ENCODE results near the gene TXNIP. TPM values are rescaled to one million over a fixed set of nuclear protein-coding genes. Genes with fewer than 3 reads are reported as not detected.
A peak's percentile ranks its signal among the peaks of the same experiment; 100 is the strongest.

Gene TXNIP, protein sequence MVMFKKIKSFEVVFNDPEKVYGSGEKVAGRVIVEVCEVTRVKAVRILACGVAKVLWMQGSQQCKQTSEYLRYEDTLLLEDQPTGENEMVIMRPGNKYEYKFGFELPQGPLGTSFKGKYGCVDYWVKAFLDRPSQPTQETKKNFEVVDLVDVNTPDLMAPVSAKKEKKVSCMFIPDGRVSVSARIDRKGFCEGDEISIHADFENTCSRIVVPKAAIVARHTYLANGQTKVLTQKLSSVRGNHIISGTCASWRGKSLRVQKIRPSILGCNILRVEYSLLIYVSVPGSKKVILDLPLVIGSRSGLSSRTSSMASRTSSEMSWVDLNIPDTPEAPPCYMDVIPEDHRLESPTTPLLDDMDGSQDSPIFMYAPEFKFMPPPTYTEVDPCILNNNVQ
- 1,000 to 10,000 TPM in 4 of 9 donors, 100 to 1,000 TPM in 5; 202 to 2,069 (median 820) TPM for total RNA-seq
- polyA plus RNA-seq: 100 to 1,000 TPM; 231 to 486 (median 342) TPM
- long read RNA-seq, donor 1, transcript TXNIP-204 (8 exons, 2,926 nt): major isoform, 28 of 49 reads
- long read RNA-seq, donor 1, partial matches to known transcripts: 19 of 49 reads
- long read RNA-seq, donor 1, other reads (novel, unspliced or antisense): 0 of 49 reads
- long read RNA-seq, donor 2, transcript TXNIP-204 (8 exons, 2,926 nt): major isoform, 20 of 32 reads
- long read RNA-seq, donor 2, partial matches to known transcripts: 10 of 32 reads
- long read RNA-seq, donor 2, other reads (novel, unspliced or antisense): 0 of 32 reads
- long read RNA-seq, donor 3, transcript TXNIP-204 (8 exons, 2,926 nt): major isoform, 27 of 40 reads
- long read RNA-seq, donor 3, partial matches to known transcripts: 12 of 40 reads
- long read RNA-seq, donor 3, other reads (novel, unspliced or antisense): 0 of 40 reads
- long read RNA-seq, donor 4, transcript TXNIP-202 (2 exons, 509 nt): minor isoform, 6 of 229 reads
- long read RNA-seq, donor 4, transcript TXNIP-204 (8 exons, 2,926 nt): major isoform, 148 of 229 reads
- long read RNA-seq, donor 4, partial matches to known transcripts: 55 of 229 reads
- long read RNA-seq, donor 4, other reads (novel, unspliced or antisense): 17 of 229 reads
- long read RNA-seq, donor 5, transcript TXNIP-204 (8 exons, 2,926 nt): major isoform, 806 of 849 reads
- long read RNA-seq, donor 5, transcript TXNIP-202 (2 exons, 509 nt): minor isoform, 7 of 849 reads
- long read RNA-seq, donor 5, partial matches to known transcripts: 31 of 849 reads
- long read RNA-seq, donor 5, other reads (novel, unspliced or antisense): 2 of 849 reads
- long read RNA-seq, donor 6, transcript TXNIP-204 (8 exons, 2,926 nt): major isoform, 191 of 303 reads
- long read RNA-seq, donor 6, transcript TXNIP-202 (2 exons, 509 nt): minor isoform, 5 of 303 reads
- long read RNA-seq, donor 6, partial matches to known transcripts: 70 of 303 reads
- long read RNA-seq, donor 6, other reads (novel, unspliced or antisense): 33 of 303 reads
- long read RNA-seq, donor 7, transcript TXNIP-204 (8 exons, 2,926 nt): major isoform, 10 of 15 reads
- long read RNA-seq, donor 7, partial matches to known transcripts: 0 of 15 reads
- long read RNA-seq, donor 7, other reads (novel, unspliced or antisense): 0 of 15 reads
- long read RNA-seq, donor 8, transcript TXNIP-204 (8 exons, 2,926 nt): major isoform, 60 of 88 reads
- long read RNA-seq, donor 8, partial matches to known transcripts: 27 of 88 reads
- long read RNA-seq, donor 8, other reads (novel, unspliced or antisense): 0 of 88 reads
- long read RNA-seq, donor 9, transcript TXNIP-204 (8 exons, 2,926 nt): major isoform, 54 of 161 reads
- long read RNA-seq, donor 9, partial matches to known transcripts: 98 of 161 reads
- long read RNA-seq, donor 9, other reads (novel, unspliced or antisense): 7 of 161 reads
- long read RNA-seq, donor 10, transcript TXNIP-204 (8 exons, 2,926 nt): major isoform, 22 of 23 reads
- long read RNA-seq, donor 10, partial matches to known transcripts: 0 of 23 reads
- long read RNA-seq, donor 10, other reads (novel, unspliced or antisense): 0 of 23 reads

- Histone ChIP-seq H3K27me3 (no peaks in the 10 kb centered on the region), H3K36me3 (replicated peaks in 1 of 2) (peaks cover 0 to 36% of the 10 kb centered on the region in 2 donors), H3K27ac (peak within 1 kb of the TSS; percentile 83 to 97 (median 93)), H3K4me3 (peak within 1 kb of the TSS; percentile 13 to 92 (median 74)), H3K4me1 (replicated peaks in 1 of 2) (peaks cover 36 to 51% of the 10 kb centered on the region in 2 donors), H3K9me3 (replicated peaks in 1 of 3) (no peaks in the 10 kb centered on the region)
- peak; percentile 98 to 99 for TF ChIP-seq POLR2A (IDR thresholded peaks at IDR 0.05)
- TF ChIP-seq, protein P1, sequence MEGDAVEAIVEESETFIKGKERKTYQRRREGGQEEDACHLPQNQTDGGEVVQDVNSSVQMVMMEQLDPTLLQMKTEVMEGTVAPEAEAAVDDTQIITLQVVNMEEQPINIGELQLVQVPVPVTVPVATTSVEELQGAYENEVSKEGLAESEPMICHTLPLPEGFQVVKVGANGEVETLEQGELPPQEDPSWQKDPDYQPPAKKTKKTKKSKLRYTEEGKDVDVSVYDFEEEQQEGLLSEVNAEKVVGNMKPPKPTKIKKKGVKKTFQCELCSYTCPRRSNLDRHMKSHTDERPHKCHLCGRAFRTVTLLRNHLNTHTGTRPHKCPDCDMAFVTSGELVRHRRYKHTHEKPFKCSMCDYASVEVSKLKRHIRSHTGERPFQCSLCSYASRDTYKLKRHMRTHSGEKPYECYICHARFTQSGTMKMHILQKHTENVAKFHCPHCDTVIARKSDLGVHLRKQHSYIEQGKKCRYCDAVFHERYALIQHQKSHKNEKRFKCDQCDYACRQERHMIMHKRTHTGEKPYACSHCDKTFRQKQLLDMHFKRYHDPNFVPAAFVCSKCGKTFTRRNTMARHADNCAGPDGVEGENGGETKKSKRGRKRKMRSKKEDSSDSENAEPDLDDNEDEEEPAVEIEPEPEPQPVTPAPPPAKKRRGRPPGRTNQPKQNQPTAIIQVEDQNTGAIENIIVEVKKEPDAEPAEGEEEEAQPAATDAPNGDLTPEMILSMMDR (IDR thresholded peaks at IDR 0.05): no peak
- intact Hi-C loops (cut with DNase I): no loop called here
- peak; percentile 98 to 100 (median 99) for DNase-seq
- 0 to 1% (median 0%) methylated on average over 18 to 30 of the region's 30 CpGs for WGBS, 4 donors
Measured at GRCh38 chr1:145996433-145997015, at the start of gene TXNIP. Gene TXNIP, minus strand, starts transcription at chr1:145996579. Its CDS starts 313 bp downstream, at chr1:145996266.

GRCh38 chr1:146039844-146040194, 43.4 kb upstream of the TXNIP start:
- intact Hi-C loops (cut with DNase I): loop anchor here in 1 of 2 donors (10.0 kb wide), 1 partner anchor 75 kb away; the partner anchor contains the start of genes ANKRD34A and POLR3GL
- no peak for DNase-seq
- TF ChIP-seq POLR2A (IDR thresholded peaks at IDR 0.05): no peak
- TF ChIP-seq, protein P1 (IDR thresholded peaks at IDR 0.05): no peak
- Histone ChIP-seq H3K4me1 (replicated peaks in 1 of 2) (peaks cover 0 to 11% of the 10 kb centered on the region in 2 donors), H3K27ac (peak overlapping the region in 1 of 5 donors; percentile 92), H3K4me3 (no peak overlapping the region), H3K9me3 (replicated peaks in 1 of 3) (no peaks in the 10 kb centered on the region), H3K36me3 (replicated peaks in 1 of 2) (no peaks in the 10 kb centered on the region), H3K27me3 (no peaks in the 10 kb centered on the region)
- 58 to 69% (median 64%) methylated on average over 9 of the region's 9 CpGs for WGBS, 4 donors

- Histone ChIP-seq H3K4me1 (replicated peaks in 1 of 2) (peaks cover 0 to 11% of the 10 kb centered on the region in 2 donors), H3K27ac (peak overlapping the region; percentile 63 to 92 (median 72)), H3K9me3 (replicated peaks in 1 of 3) (no peaks in the 10 kb centered on the region), H3K27me3 (no peaks in the 10 kb centered on the region), H3K4me3 (peak overlapping the region; percentile 2 to 62 (median 13)), H3K36me3 (replicated peaks in 1 of 2) (no peaks in the 10 kb centered on the region)
- 0 to 1% (median 0%) methylated on average over 21 of the region's 21 CpGs for WGBS, 4 donors
- peak; percentile 77 to 96 (median 84) for DNase-seq
- TF ChIP-seq POLR2A (IDR thresholded peaks at IDR 0.05): peak in 1 of 2 donors; percentile 32
- TF ChIP-seq, protein P1 (IDR thresholded peaks at IDR 0.05): no peak
- intact Hi-C loops (cut with DNase I): loop anchor here in 1 of 2 donors (10.0 kb wide), 1 partner anchor 72 kb away; the partner anchor contains the start of genes ANKRD34A and POLR3GL
Measured at GRCh38 chr1:146036965-146037646, 40.7 kb upstream of the TXNIP start.
